T follicular helper cell (primary cell): ENCODE data around the gene RNFT2.

Experiments used
- DNase-seq: peaks from one replicate; pipeline ENCODE4 v3.0.0-alpha.2; 2020; ENCODE audit warnings: low read depth

RNFT2 gene

DNA sequence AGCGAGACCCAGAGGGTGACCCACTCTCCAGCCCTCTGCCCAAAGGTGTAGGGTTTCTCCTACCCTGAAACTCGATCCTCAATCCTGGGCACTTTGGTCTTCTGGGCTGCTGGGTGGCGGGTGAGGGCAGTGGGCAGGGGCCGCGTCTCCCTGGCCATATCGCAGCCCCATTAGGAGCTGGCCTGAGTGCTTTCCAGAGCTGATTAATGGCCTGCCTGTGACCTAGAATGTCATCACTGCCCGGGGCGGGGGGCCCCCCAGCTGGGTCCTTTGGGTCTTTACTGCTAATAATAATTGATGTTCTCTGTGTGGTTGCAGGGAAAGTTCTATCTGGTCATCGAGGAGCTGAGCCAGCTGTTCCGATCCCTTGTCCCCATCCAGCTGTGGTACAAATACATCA lies 95.4 kb downstream of the RNFT2 start:
- DNase-seq = no peak

DNA sequence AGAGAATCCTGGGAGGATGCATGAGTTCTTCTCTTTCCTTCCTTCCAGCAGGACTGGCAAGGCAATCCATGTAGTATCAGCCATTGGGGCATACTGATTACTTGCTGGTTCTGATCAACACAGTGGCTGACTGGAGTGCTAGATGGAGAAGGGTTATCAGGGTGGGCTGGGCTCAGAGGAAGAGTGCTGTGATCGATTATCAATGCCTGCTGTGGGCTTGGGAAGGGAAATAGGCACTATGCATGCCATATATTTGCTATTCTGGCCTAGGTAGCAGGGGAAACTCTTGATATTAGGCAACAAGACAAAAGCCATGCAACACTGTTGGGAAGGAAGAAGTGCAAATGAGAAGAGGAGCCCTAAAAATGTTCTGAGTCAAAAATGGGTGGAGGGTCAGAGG lies 97.4 kb downstream of the RNFT2 start:
- DNase-seq = no peak

DNA sequence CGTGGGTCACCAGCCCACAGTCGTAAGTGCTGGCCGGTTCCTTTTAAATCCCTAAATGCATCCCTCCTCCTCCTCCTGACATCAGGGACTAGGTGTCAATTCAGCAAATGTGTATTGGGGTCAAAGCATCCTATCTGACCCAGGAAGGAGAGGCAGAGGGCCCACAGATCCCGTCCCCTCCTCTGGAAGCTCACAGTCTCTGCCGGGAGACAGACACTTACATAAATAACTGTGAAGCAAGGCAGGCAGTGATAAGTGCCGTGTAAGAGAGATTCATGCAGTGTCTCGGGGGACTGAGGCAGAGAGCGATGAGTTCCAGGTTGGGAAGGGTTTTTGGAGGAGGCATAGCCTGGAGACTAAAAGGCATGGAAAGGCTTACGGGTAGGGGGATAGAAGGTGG lies 99.0 kb downstream of the RNFT2 start:
- DNase-seq = no peak

DNA sequence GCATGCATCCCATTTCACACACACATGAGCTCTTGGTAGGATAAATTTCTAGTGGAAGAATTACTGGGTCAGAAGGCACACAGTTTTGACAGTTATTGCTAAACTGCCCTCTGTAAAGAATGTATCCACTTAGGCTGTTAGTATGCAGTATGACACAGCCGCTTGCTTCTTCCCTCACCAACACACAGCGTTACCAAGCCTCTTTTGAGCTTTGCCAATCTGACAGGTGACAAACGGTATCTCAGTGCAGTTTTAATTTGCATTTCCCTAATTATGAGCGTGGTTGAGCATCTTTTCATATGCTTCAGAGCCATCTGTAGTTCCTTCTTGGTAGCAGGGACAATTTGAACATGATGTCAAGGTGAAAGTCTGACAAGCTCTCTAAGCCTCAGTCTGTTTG lies 100.2 kb downstream of the RNFT2 start:
- DNase-seq = no peak

DNA sequence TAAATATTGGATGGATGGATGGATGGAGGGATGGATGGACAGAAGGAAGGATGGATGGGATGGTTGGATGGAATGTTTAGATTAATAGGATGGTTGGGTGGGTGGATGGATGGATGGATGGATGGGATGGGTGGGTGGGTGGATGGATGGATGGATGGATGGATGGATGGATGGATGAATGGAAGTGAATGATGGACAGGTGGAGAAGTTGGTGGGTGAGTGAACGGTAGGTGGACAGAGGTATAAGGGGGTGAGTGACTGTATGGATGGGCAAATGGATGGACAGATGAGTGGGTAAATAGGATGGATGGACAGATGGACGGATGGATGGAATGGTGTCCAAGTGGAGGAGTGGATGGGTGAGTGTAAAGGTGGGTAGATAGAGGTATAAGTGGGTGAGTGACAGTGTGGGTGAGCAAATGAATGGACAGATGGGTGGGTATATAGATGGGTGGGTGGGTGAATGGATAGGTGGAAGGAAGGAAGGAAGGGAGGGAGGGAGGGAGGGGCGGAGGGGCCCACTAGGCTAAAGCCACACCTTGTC lies 101.2 kb downstream of the RNFT2 start:
- DNase-seq = no peak

DNA sequence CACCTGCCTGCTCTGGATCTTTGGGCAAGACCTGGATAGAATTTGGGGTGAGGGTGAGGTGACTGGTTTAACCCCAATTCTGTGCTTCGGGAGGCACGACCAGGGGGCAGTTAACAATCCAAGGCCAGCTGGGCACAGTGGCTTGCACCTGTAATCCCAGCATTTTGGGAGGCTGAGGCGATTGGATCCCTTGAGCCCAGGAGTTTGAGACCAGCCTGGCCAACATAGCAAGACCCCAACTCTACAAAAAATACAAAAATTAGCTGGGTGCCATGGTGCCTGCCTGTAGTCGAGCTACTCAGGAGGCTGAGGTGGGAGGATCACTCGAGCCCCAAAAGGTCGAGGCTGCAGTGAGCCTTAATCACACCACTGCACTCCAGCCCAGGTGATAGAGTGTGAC lies 105.0 kb downstream of the RNFT2 start:
- DNase-seq = no peak

DNA sequence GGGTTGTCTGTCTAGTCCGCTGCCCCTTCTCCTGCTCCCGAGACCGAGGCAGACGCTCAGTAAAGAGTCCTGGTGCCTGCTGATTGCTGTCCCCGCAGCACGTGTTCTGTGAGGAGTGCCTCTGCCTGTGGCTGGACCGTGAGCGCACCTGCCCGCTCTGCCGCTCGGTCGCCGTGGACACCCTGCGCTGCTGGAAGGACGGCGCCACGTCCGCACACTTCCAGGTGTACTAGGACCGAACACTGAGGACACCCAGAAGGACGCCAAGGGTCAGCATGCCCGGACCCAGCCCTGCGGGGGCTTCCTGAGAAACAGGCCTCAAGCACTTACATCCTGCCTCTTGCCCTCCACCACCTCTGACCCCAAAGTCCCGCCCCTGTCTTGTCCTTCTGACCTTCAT lies 111.1 kb downstream of the RNFT2 start:
- no peak for DNase-seq

DNA sequence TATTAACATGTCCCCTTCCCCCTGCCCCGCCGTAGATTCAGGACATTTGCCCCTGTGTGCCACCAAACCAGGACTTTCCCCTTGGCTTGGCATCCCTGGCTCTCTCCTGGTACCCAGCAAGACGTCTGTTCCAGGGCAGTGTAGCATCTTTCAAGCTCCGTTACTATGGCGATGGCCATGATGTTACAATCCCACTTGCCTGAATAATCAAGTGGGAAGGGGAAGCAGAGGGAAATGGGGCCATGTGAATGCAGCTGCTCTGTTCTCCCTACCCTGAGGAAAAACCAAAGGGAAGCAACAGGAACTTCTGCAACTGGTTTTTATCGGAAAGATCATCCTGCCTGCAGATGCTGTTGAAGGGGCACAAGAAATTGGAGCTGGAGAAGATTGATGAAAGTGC lies 114.2 kb downstream of the RNFT2 start:
- no peak for DNase-seq

DNA sequence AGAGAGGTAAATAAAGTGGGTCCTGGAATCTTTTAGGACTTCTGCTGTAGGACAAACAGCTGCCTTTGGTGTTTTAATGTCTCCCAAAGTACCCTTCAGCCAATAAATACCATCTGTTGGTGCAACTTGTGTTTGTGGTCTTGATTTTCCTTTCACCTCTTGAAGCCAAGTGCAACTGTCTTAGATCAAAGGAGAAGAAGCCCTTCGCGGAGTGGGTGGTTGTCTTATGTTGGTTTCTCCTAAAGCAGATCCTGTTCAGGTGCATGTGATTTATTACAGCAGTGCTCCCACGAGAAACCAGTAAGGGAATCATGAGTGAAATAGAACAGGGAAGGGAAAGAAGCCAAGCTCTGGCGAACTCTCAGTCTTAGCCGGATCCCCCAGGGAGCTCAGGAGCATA lies 115.4 kb downstream of the RNFT2 start:
- DNase-seq = no peak

DNA sequence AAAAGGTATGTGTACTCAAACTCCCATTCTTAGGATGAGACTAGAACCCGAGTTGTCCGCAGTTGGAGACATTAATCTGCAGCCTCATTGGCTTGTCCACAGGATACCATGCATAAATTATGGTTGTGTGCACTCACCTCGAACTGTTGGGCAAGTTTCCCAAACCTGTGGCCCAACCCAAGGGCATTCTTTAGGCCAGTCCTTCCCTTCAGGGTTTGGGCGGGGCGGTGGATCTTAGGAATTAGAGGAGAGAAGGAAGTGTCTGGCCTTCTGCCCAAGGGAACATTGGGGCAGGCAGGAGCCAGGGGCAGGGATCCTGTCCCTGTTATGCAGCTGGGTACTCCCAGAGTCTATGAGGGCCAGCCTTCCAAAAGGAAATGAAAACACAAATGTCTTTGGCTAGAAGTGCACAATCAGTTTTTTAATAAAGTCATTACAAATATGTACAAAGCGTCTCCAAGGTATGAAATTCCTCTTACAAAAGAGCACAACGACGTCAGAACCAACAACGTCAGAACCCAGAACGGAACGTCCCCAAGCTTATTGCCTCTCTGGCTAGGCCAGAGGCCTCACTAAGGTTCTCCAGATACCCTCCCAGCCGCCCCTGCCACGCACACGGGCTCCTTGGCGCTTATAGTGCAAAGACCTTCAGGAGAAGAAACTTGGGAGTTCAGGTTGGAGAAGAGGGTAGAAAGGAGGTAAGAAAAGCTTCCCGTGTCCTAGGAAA lies 117.8 kb downstream of the RNFT2 start:
- DNase-seq = no peak

DNA sequence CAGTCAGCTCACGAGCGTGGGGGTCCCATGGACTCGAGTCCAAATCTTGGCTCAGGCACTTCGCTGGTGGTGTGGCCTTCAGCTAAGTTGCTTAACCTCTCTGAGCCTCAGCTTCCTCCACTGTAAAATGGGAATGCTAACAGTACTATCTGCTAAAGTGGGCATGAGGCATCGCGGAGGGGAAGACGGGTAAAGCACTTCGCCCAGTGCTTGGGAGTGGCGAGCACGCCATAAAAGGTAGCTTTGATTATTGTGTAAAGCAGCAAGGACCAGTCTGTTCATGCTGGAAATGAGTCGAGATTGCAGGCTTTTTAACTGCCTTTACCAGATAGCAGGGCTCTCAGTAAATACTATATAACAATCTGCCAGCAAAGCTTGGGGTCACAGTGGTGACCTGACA lies 118.6 kb downstream of the RNFT2 start:
- no peak for DNase-seq

DNA sequence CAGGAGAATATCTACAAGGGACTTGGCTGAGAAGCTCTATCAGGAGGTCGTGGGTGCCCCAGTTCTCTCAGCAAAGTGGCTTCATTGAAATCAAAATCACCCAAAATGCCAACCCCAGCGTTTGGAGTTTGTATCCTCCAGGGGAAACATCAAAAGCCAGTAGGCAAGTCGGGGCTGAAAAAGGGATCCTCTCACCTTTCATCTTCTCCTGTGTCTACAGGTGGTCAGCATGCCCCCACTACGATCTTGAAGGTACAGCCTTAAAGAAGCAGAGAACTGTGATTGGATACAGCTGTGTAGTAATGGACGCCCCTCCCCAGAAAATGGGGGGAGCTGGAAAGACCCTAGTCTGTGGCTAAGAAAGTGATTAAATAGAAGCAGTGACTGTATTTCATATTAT lies 121.0 kb downstream of the RNFT2 start:
- DNase-seq = no peak

DNA sequence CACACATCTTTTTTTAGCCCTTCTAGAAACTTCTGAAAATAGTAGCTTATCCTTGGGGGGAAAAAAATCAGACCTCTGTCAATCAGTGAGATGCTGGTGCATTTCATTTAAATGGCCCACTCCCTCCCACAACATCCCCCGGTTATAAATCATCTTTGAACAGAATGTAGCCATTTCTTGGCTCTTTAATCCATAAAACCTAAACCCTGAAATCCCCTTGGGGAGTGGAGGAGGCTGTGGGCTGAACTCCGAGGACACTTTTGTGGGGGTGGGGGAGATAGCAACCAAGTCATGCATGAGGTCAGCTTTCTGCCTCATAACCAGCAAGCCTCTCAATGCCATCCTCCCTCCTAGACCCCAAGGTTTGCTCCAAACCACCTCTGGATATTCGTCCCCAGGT lies 122.1 kb downstream of the RNFT2 start:
- no peak for DNase-seq

DNA sequence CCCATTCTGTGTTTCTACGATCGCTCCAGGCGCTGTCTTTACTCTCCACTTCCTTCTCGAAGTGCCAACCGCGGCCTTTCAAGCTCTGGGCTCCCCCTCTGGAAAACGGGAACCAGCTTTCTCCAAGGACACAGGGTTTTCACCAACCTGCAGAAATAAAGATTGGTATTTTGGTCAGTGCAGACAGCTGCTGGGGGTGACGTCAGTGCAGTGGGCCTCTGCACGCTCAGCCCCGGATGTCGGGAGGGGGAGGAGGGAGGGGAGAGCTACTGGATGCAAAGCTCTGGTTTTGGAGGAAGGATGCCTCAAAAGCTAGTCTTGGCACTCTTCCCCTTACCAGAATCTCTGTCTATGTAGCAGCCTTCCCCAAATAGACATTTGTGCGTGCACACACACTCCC lies 123.2 kb downstream of the RNFT2 start:
- no peak for DNase-seq

DNA sequence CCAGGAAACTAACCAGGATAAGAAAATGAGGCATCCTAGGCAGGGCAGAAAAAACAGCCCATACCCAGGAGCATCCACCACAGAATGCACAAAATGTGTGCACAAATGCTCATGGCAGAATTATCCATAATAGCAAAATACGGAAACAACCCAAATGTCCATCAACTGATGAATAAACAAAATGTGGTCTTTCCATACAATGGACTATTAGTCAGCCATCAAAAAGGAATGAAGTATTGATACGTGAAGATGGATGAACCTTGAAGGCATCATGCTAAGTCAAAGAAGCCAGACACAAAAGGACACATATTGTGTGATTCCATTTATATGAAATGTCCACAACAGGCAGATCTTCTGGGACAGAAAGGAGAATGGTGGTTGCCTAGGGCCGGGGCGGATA lies 124.1 kb downstream of the RNFT2 start:
- DNase-seq = no peak

DNA sequence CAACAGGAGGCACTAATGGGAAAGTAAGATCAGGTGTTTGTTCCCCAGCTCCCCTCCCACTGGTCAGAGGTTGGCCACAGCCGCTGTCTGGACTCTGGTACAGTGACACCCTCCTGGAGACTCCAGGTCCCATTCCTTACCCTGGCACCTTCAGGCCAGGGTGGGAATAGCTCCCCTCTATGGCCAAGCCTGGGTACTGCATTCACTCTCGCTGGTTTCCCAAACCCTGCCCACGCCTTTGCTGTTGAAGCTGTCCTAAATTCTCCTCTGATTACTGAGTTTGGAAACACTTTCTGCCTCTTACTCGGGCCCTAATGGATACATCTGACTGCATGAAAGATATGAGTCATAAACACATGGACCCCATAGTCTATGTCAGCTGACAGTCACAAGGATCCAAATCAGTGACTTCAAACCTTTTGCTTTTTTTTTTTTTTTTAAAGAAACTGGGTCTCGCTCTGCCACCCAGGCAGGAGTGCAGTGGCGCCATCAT lies 125.2 kb downstream of the RNFT2 start:
- no peak for DNase-seq

DNA sequence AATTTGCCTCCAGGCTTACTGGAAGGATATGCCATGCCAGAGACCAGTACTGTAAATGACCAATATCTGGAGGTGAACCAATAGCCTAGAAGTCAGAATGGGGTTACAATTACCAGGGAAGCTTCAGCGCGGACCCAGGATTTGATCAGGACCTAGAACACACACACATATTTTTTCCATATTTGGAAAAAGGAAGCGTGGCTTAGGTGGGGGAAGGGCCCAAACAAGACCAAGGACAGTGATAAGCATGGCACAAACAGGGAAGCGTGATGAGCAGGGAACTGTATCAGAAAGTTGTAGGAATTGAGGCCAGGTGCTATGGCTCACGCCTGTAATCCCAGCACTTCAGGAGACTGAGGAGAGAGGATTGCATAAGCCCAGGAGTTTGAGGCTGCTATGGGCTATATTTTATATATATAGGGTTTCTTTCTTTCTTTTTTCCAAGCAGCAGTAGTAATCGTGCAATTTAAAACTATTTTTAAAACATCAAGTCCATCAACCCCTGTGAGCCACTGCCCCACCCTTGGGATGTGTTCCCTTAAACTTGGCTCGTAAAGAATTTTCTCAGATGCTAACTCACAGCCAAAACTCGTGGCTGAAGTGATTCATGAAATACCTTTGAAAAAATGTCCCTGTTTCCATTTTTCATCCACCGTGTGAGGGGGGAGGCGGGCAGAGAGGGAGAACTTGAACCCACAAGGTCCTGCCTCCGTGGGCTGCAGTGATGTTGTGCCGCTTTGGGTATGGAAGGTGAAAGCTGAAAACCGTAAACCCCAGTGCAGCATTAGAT lies 126.5 kb downstream of the RNFT2 start:
- no peak for DNase-seq

DNA sequence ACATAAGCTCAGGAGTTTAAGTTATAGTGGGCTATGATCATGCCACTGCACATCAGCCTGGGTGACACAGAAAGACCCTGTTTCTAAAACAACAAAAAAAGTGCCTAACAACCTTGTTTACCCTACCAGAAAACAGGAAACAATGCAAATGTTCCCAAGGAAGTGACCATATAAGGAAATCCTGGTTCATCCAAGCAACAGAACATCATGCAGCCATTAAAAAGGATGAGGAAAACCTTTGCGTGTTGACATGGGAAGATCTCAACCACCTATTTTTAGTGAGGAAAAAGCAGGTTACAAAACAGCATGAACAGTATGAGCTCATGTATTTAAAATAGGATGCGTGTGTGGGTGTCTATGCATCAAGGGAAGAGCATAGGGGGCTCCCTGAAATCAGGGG lies 129.4 kb downstream of the RNFT2 start:
- DNase-seq = no peak

DNA sequence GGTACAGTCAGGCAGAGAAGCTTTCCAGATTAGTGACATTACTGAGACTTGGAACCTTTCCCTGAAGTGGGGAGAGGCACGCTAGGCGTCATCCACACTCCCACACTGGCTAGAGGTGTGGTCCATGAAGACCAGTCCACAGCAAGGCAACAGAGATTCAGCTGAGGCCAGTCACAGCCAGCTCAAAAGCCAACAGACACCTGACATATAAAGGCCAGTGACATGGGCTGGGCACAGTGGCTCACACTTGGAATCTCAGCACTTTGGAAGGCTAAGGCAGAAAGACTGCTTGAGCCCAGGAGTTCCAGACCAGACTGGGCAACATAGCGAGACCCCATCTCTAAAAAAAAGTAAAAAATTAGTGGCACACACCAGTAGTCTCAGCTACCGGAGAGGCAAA lies 132.2 kb downstream of the RNFT2 start:
- no peak for DNase-seq

DNA sequence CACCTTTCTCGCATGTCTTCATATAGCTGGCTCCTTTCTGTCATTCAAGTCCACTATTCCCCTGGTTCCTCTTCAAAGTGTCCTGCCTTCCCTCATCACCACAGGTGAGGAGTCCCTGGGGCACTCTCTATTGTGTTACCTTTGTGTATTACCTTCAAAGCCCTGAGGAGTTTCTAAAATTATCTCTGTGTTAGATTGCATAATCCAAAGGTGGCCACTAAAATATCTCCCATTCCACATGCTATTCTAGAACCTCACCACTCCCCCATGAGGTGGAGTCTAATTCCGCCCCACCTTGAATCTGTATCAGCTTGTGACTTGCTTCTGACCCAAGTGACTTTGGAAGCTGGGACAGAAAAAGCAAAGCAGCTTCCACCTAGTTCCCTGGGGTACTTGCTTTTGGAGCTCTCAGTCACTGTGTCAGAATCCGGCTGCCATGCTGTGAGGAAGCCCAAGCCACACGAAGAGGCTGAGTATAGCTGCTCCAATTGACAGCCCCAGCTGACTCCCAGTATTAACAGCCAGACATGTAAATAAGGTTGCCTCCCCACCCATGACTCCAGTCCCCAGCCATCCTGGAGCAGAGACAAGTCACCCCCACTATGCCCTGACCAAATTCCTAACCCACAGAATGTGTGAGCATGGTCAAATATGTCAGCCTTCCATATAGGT lies 136.3 kb downstream of the RNFT2 start:
- no peak for DNase-seq

DNA sequence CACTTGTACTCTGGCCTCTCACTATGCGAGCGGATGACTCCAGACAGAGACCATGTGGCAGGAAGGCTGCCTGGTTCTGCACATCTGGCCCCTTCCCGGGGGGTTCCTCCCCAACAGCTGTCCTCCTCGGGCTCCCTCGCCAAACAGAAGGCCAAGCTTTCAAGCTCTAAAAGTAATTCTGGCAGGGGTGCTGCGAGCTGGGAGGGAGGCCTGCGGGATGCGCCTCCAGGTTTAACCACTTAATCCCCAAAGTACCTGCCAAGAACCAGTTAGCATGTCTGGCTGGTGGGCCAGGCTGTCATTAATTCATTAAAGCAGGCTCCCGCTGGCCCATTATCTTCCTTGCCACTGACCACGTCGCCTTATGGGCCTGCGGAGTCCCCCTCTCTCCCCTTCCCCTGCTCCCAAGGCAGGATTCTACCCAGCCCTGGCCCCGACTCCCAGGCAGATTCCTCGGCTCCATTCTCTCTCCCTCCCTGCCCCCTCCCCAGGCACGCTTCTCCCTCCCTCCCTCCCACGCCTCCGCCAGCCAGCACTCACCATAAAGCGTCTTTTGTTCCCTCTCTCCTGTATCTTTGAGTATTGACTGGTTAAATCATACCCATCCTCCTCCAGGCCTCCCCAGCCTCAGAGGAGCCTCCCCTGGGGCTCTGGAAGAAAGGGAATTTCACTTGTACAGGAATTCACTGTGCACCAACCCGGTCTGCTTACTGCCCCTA lies 138.2 kb downstream of the RNFT2 start:
- DNase-seq = no peak
